DOHH2 (cell line): Measurements from ENCODE around the gene CAND2.

ENCODE experiments used
- H3F3A ChIP-seq: fragments of 200-600 bp; sonication (generic), shearing (Covaris generic); 2 replicates; pipeline ENCODE4 v1.6.0; 2016; ENCODE audit warnings: antibody characterized with exemption, mild to moderate bottlenecking; ENCODE audit not compliant: control insufficient read depth, insufficient read depth
- H3K27ac ChIP-seq: fragments of 200-600 bp; sonication (generic); 2 replicates; pipeline ENCODE4 v1.5.1; 2014; ENCODE audit warnings: low read depth, mild to moderate bottlenecking, low read length, moderate library complexity
- H3K27me3 ChIP-seq: fragments of 200-600 bp; sonication (generic); 2 replicates; pipeline ENCODE4 v1.6.1; 2014; ENCODE audit warnings: mild to moderate bottlenecking, low read length, mixed read lengths; ENCODE audit not compliant: control insufficient read depth
- H3K36me3 ChIP-seq: fragments of 200-600 bp; sonication (generic); 2 replicates; pipeline ENCODE4 v1.6.1; 2014; ENCODE audit warnings: mild to moderate bottlenecking, low read length, moderate library complexity, mixed read lengths; ENCODE audit not compliant: control insufficient read depth
- H3K4me1 ChIP-seq: fragments of 200-600 bp; sonication (generic); 2 replicates; pipeline ENCODE4 v1.6.1; 2014; ENCODE audit warnings: mild to moderate bottlenecking, low read length, mixed read lengths; ENCODE audit not compliant: control insufficient read depth
- H3K4me2 ChIP-seq: fragments of 200-600 bp; sonication (generic); 2 replicates; pipeline ENCODE4 v1.6.0; 2014; ENCODE audit warnings: mild to moderate bottlenecking, low read length, moderate library complexity
- H3K4me3 ChIP-seq: fragments of 200-600 bp; sonication (generic); 2 replicates; pipeline ENCODE4 v1.5.1; 2014; ENCODE audit warnings: mild to moderate bottlenecking, low read length, mixed read lengths
- H3K79me2 ChIP-seq: fragments of 200-600 bp; sonication (generic); 2 replicates; pipeline ENCODE4 v1.6.1; 2014; ENCODE audit warnings: mild to moderate bottlenecking, low read length, mixed read lengths; ENCODE audit not compliant: control insufficient read depth
- H3K9me2 ChIP-seq: fragments of 200-600 bp; sonication (generic); replicated peaks from 2 replicates; pipeline ENCODE4 v1.6.1; 2014; ENCODE audit warnings: mild to moderate bottlenecking, low read length, mixed read lengths; ENCODE audit not compliant: control insufficient read depth
- H3K9me3 ChIP-seq: fragments of 200-600 bp; sonication (generic); 2 replicates; pipeline ENCODE4 v1.6.1; 2014; ENCODE audit warnings: antibody characterized with exemption, low read length, mixed read lengths; ENCODE audit not compliant: control insufficient read depth, insufficient read depth
- H4K20me1 ChIP-seq: fragments of 200-600 bp; sonication (generic); 2 replicates; pipeline ENCODE4 v1.6.0; 2014; ENCODE audit warnings: low read depth, mild to moderate bottlenecking, antibody characterized with exemption, low read length, moderate library complexity; ENCODE audit not compliant: control insufficient read depth, insufficient read depth
- EZH2phosphoT487 ChIP-seq: fragments of 200-600 bp; sonication (generic); IDR thresholded peaks from 2 replicates; pipeline ENCODE4 v1.6.1; 2017; ENCODE audit warnings: borderline replicate concordance, mild to moderate bottlenecking, antibody characterized with exemption, low read length, moderate library complexity, mixed read lengths
- TF ChIP-seq, protein P1 (sequence below): fragments of 200-600 bp; sonication (generic); IDR thresholded peaks from one replicate; pipeline ENCODE4 v1.5.1; 2014; ENCODE audit warnings: antibody characterized with exemption, mild to moderate bottlenecking, low read depth, low read length; ENCODE audit not compliant: poor library complexity, severe bottlenecking

CAND2 gene

DNA sequence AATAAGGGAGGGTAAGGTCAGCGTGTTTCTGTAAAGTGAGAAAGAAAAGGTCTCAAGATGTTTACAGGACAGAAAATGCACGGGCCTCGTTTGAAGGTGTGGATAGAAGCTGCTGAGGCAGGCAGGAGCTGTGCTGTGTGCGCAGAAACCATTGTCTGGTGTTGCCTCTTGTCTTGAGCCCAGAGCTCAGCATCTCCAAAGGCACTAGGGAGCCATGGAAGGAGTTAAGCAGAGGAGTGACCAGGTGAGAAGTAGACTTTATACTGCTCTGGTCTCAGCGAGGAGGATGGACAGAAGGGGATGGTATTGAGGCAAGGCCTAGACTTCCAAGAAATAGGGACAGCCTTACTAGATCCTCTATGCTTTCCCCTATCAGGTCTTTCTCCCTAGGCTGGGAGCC lies 13.0 kb downstream of the CAND2 start:
- Histone ChIP-seq H3K4me3 (no peak overlapping the region), H3F3A (no peaks in the 10 kb centered on the region), H3K27ac (no peak overlapping the region), H3K36me3 (no peaks in the 10 kb centered on the region), H3K4me1 (peaks cover 12% of the 10 kb centered on the region), H3K27me3 (no peaks in the 10 kb centered on the region), H3K4me2 (peak overlapping the region; percentile 69), H4K20me1 (no peaks in the 10 kb centered on the region), H3K79me2 (no peaks in the 10 kb centered on the region), H3K9me2 (no peaks in the 10 kb centered on the region), H3K9me3 (no peaks in the 10 kb centered on the region)
- TF ChIP-seq, protein P1, sequence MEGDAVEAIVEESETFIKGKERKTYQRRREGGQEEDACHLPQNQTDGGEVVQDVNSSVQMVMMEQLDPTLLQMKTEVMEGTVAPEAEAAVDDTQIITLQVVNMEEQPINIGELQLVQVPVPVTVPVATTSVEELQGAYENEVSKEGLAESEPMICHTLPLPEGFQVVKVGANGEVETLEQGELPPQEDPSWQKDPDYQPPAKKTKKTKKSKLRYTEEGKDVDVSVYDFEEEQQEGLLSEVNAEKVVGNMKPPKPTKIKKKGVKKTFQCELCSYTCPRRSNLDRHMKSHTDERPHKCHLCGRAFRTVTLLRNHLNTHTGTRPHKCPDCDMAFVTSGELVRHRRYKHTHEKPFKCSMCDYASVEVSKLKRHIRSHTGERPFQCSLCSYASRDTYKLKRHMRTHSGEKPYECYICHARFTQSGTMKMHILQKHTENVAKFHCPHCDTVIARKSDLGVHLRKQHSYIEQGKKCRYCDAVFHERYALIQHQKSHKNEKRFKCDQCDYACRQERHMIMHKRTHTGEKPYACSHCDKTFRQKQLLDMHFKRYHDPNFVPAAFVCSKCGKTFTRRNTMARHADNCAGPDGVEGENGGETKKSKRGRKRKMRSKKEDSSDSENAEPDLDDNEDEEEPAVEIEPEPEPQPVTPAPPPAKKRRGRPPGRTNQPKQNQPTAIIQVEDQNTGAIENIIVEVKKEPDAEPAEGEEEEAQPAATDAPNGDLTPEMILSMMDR: no peak
- TF ChIP-seq EZH2phosphoT487: no peak

DNA sequence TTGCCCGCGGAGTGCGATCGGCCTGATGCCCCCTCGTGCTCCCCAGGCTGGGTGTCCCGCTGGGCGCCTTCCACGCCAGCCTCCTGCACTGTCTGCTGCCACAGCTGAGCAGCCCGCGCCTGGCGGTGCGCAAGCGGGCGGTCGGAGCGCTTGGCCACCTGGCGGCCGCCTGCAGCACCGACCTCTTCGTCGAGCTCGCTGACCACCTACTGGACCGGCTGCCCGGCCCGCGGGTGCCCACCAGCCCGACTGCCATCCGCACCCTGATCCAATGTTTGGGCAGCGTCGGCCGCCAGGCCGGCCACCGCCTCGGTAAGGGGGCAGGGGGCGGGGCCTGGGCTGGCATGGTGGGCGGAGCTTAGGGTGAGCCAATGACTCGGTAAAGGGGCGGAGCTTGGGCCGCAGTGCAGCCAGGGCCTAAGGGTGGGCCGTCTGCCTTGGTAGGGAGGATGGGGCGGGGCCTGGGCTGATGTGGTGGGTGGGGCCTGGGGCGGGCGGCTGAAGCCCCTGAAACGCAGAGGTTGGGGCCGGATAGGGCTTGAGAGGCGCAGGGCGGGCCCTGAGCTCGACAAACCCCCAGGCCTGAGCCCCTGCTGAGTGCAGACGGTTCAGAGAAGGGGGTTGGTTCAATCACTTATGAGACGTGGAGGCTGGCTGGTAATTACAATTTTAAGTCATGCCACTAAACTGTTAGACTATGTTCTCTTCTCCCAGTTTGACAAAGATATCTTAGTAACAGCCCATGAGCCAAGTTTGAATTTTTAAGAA lies 13.7 kb downstream of the CAND2 start:
- no peaks in the 10 kb centered on the region for H3F3A ChIP-seq
- no peaks in the 10 kb centered on the region for H4K20me1 ChIP-seq
- H3K27me3 ChIP-seq: no peaks in the 10 kb centered on the region
- H3K36me3 ChIP-seq: no peaks in the 10 kb centered on the region
- H3K27ac ChIP-seq: no peak overlapping the region
- H3K9me2 ChIP-seq: no peaks in the 10 kb centered on the region
- H3K79me2 ChIP-seq: no peaks in the 10 kb centered on the region
- H3K9me3 ChIP-seq: no peaks in the 10 kb centered on the region
- TF ChIP-seq, protein P1: peak; percentile 85
- no peak for TF ChIP-seq EZH2phosphoT487
- H3K4me3 ChIP-seq: peak overlapping the region; percentile 71
- peak overlapping the region; percentile 69 for H3K4me2 ChIP-seq
- H3K4me1 ChIP-seq: peaks cover 12% of the 10 kb centered on the region

DNA sequence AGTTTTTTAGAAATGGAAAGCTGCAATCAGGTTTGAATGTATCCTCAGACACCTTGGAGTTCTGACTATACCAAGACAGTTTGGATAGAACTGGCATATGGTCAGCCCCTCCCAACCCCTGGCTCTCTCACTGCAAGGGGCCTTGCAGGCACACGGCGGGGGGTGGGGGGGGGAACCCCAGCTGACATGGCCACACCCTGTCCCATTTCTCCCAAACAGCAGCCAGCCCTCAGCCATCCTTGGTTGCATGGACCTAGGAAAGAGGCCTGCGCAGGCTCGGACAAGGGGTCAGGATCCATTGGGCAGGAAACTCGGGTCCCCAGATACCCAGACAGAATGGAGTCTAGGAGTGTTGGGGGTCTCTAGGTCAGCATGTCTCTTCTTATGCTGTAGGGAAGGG lies 14.5 kb downstream of the CAND2 start:
- Histone ChIP-seq H3K4me3 (peak overlapping the region; percentile 71; the same call in 1 of the 2 replicates), H4K20me1 (no peaks in the 10 kb centered on the region), H3K27ac (no peak overlapping the region)

More for the DNA sequence above, 14.5 kb downstream of the CAND2 start:
- Histone ChIP-seq H3K4me2 (peak overlapping the region; percentile 69), H3K9me2 (no peaks in the 10 kb centered on the region), H3K36me3 (no peaks in the 10 kb centered on the region), H3K9me3 (no peaks in the 10 kb centered on the region), H3K4me1 (peaks cover 12% of the 10 kb centered on the region), H3K27me3 (no peaks in the 10 kb centered on the region), H3F3A (no peaks in the 10 kb centered on the region), H3K79me2 (no peaks in the 10 kb centered on the region)
- no peak for TF ChIP-seq EZH2phosphoT487
- TF ChIP-seq, protein P1: no peak
